Measurements from ENCODE around the gene OR2AG2. TPM values are rescaled to one million over a fixed set of nuclear protein-coding genes. Genes with fewer than 3 reads are reported as not detected.
A peak's percentile ranks its signal among the peaks of the same experiment; 100 is the strongest.

The OR2AG2 gene
- polyA plus RNA-seq, 3 donors from 2014 or later, result not detected

GRCh38 chr11:6733326-6734275, 38.2 kb downstream of the OR2AG2 start:
- Mint-ChIP-seq H3K27ac (peak overlapping the region; percentile 50 to 95 (median 80)), H3K36me3 (peaks cover 0 to 20% (median 13%) of the 10 kb centered on the region in 3 donors), H3K4me3 (peak overlapping the region in 4 of 5 donors; percentile 38 to 69 (median 47)), H3K4me1 (peaks cover 88 to 98% of the 10 kb centered on the region in 2 donors), H3K9me3 (no peaks in the 10 kb centered on the region), H3K27me3 (ENCODE audit: low read depth in 3 of 3) (no peaks in the 10 kb centered on the region)
- peak; percentile 19 to 23 (median 21) for DNase-seq

GRCh38 chr11:6727971-6728760, 43.6 kb downstream of the OR2AG2 start:
- no peaks in the 10 kb centered on the region for H3K27me3 Mint-ChIP-seq (ENCODE audit: low read depth in 3 of 3)
- no peak for DNase-seq
- H3K4me1 Mint-ChIP-seq, result peaks cover 84 to 98% of the 10 kb centered on the region in 2 donors
- no peaks in the 10 kb centered on the region for H3K9me3 Mint-ChIP-seq
- H3K36me3 Mint-ChIP-seq, result peaks cover 9 to 35% (median 13%) of the 10 kb centered on the region in 3 donors
- peak overlapping the region in 4 of 5 donors; percentile 5 to 41 (median 21) for H3K4me3 Mint-ChIP-seq
- H3K27ac Mint-ChIP-seq, result peak overlapping the region; percentile 54 to 81 (median 75)

- Mint-ChIP-seq H3K27ac (peak overlapping the region; percentile 31 to 82 (median 74)), H3K4me1 (peaks cover 93 to 100% of the 10 kb centered on the region in 2 donors), H3K36me3 (peaks cover 8 to 33% (median 21%) of the 10 kb centered on the region in 3 donors), H3K4me3 (peak overlapping the region in 3 of 5 donors; percentile 23 to 64 (median 39)), H3K9me3 (no peaks in the 10 kb centered on the region), H3K27me3 (ENCODE audit: low read depth in 3 of 3) (no peaks in the 10 kb centered on the region)
- DNase-seq, result no peak
These were observed 46.3 kb downstream of the OR2AG2 start for GRCh38 chr11:6725386-6725896.

GRCh38 chr11:6724013-6724412, 47.8 kb downstream of the OR2AG2 start:
- Mint-ChIP-seq H3K27ac (peak overlapping the region in 5 of 6 donors; percentile 20 to 75 (median 59)), H3K36me3 (peaks cover 17 to 45% (median 29%) of the 10 kb centered on the region in 3 donors), H3K27me3 (ENCODE audit: low read depth in 3 of 3) (no peaks in the 10 kb centered on the region), H3K9me3 (no peaks in the 10 kb centered on the region), H3K4me1 (peaks cover 97 to 100% of the 10 kb centered on the region in 2 donors), H3K4me3 (peak overlapping the region in 1 of 5 donors; percentile 30)
- DNase-seq, result no peak

GRCh38 chr11:6721343-6721742, 50.4 kb downstream of the OR2AG2 start:
- DNase-seq, result no peak
- H3K4me1 Mint-ChIP-seq, result peaks cover 92 to 100% of the 10 kb centered on the region in 2 donors
- peaks cover 24 to 42% (median 25%) of the 10 kb centered on the region in 3 donors for H3K36me3 Mint-ChIP-seq
- H3K4me3 Mint-ChIP-seq, result peak overlapping the region; percentile 45 to 71 (median 66)
- H3K9me3 Mint-ChIP-seq, result no peaks in the 10 kb centered on the region
- H3K27me3 Mint-ChIP-seq (ENCODE audit: low read depth in 3 of 3), result no peaks in the 10 kb centered on the region
- peak overlapping the region; percentile 75 to 93 (median 88) for H3K27ac Mint-ChIP-seq

GRCh38 chr11:6719576-6719975, 52.2 kb downstream of the OR2AG2 start:
- H3K27ac Mint-ChIP-seq, result peak overlapping the region; percentile 29 to 93 (median 44)
- H3K4me1 Mint-ChIP-seq, result peaks cover 92 to 100% of the 10 kb centered on the region in 2 donors
- DNase-seq, result no peak
- H3K4me3 Mint-ChIP-seq, result peak overlapping the region in 2 of 5 donors; percentile 8 to 25
- no peaks in the 10 kb centered on the region for H3K9me3 Mint-ChIP-seq
- H3K27me3 Mint-ChIP-seq (ENCODE audit: low read depth in 3 of 3), result no peaks in the 10 kb centered on the region
- peaks cover 20 to 37% (median 34%) of the 10 kb centered on the region in 3 donors for H3K36me3 Mint-ChIP-seq

GRCh38 chr11:6717426-6717825, 54.4 kb downstream of the OR2AG2 start:
- Mint-ChIP-seq H3K4me1 (peaks cover 74 to 87% of the 10 kb centered on the region in 2 donors), H3K4me3 (no peak overlapping the region), H3K36me3 (peaks cover 20 to 37% (median 31%) of the 10 kb centered on the region in 3 donors), H3K9me3 (no peaks in the 10 kb centered on the region), H3K27ac (peak overlapping the region in 3 of 6 donors; percentile 59 to 73 (median 63)), H3K27me3 (ENCODE audit: low read depth in 3 of 3) (no peaks in the 10 kb centered on the region)
- DNase-seq, result no peak

Other genes with a start within 250 kb of the OR2AG2 start
- 10 to 100 TPM; 17.6 to 25.7 (median 18.3) TPM for gene RRP8, start 168.4 kb downstream of the OR2AG2 start, polyA plus RNA-seq
- 100 to 1,000 TPM; 155 to 297 (median 193) TPM for gene ILK, start 168.2 kb downstream of the OR2AG2 start, polyA plus RNA-seq
- gene TAF10, start 159.8 kb downstream of the OR2AG2 start, polyA plus RNA-seq, result 100 to 1,000 TPM; 329 to 365 (median 334) TPM
- 100 to 1,000 TPM; 110 to 225 (median 167) TPM for gene TPP1, start 152.6 kb downstream of the OR2AG2 start, polyA plus RNA-seq
- gene DCHS1, start 116.2 kb downstream of the OR2AG2 start, polyA plus RNA-seq, result under 1 TPM in 2 of 3 donors, not detected in 1; 0.10 to 0.11 TPM
- 10 to 100 TPM in 2 of 3 donors, 1 to 10 TPM in 1; 4.6 to 17.0 (median 13.7) TPM for gene MRPL17, start 88.6 kb downstream of the OR2AG2 start, polyA plus RNA-seq
- not detected for gene OR2AG1, start 11.0 kb upstream of the OR2AG2 start, polyA plus RNA-seq
- not detected for gene OR6A2, start 27.7 kb upstream of the OR2AG2 start, polyA plus RNA-seq
- not detected for gene OR10A5, start 73.7 kb upstream of the OR2AG2 start, polyA plus RNA-seq
- not detected for gene OR10A2, start 91.1 kb upstream of the OR2AG2 start, polyA plus RNA-seq
- gene OR10A4, start 104.6 kb upstream of the OR2AG2 start, polyA plus RNA-seq, result not detected
- gene OR2D2, start 120.5 kb upstream of the OR2AG2 start, polyA plus RNA-seq, result not detected
- gene OR2D3, start 149.0 kb upstream of the OR2AG2 start, polyA plus RNA-seq, result not detected
- gene ZNF215, start 154.4 kb upstream of the OR2AG2 start, polyA plus RNA-seq, result not detected
- gene ZNF214, start 248.4 kb upstream of the OR2AG2 start, polyA plus RNA-seq, result not detected
- not detected for gene NLRP14, start 248.5 kb upstream of the OR2AG2 start, polyA plus RNA-seq